Measurements from ENCODE around the gene FLRT1.

- TF ChIP-seq, protein P1, sequence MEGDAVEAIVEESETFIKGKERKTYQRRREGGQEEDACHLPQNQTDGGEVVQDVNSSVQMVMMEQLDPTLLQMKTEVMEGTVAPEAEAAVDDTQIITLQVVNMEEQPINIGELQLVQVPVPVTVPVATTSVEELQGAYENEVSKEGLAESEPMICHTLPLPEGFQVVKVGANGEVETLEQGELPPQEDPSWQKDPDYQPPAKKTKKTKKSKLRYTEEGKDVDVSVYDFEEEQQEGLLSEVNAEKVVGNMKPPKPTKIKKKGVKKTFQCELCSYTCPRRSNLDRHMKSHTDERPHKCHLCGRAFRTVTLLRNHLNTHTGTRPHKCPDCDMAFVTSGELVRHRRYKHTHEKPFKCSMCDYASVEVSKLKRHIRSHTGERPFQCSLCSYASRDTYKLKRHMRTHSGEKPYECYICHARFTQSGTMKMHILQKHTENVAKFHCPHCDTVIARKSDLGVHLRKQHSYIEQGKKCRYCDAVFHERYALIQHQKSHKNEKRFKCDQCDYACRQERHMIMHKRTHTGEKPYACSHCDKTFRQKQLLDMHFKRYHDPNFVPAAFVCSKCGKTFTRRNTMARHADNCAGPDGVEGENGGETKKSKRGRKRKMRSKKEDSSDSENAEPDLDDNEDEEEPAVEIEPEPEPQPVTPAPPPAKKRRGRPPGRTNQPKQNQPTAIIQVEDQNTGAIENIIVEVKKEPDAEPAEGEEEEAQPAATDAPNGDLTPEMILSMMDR (IDR thresholded peaks at IDR 0.05): no peak
- TF ChIP-seq POLR2A (IDR thresholded peaks at IDR 0.05): no peak
Measured at GRCh38 chr11:64060263-64060860, 24.6 kb downstream of the FLRT1 start.
